Activated naive CD8-positive, alpha-beta T cell treated with anti-CD3 and anti-CD28 coated beads, Interleukin-2, amount 50 U/mL, for 16 hours (primary cell): Measurements from ENCODE around the gene FNTB.

Experiments
- DNase-seq: peaks from one replicate; pipeline ENCODE4 v3.0.0-alpha.2; 2020; ENCODE audit warnings: low read depth, low spot score

Gene FNTB

DNA sequence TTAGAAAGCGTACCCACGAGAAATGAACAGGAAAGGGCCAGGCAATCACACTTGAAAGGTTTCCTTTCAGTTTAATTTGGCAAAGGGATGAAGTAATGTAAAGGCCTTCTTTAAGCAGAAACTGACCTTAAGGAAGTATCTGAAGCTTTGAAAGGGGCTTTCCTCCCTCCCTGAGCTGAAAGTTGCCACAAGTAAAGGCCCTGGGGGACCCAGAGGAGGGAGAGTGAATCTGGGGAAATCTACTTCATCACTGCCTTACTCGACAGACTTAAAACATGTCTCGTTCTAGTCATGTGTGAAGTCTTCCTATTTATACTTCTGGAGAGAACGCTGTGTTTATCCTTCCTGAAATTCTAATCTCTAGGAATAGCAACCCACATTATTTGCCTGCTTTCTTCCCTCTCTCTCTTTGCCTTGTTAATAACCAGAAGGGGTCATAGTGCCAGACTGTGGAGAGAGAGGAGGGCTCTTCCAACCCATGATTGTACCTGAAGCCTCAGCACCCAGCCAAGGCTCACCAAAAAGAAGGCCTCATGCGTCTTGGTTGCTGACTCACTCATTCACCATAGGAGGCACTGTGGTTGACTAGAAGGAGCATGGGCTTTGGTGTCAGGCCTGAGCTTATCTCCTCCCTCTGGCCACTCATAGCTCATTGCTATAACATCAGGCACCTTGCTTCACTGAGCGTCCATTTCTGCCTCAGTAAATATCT lies 33.9 kb upstream of the FNTB start:
- DNase-seq = no peak

- DNase-seq = no peak
Measured at GRCh38 chr14:64953310-64953654, 33.4 kb upstream of the FNTB start.

GRCh38 chr14:64953661-64954060 lies 33.0 kb upstream of the FNTB start:
- DNase-seq = no peak

GRCh38 chr14:64954491-64955240 lies 32.0 kb upstream of the FNTB start:
- DNase-seq = no peak

DNA sequence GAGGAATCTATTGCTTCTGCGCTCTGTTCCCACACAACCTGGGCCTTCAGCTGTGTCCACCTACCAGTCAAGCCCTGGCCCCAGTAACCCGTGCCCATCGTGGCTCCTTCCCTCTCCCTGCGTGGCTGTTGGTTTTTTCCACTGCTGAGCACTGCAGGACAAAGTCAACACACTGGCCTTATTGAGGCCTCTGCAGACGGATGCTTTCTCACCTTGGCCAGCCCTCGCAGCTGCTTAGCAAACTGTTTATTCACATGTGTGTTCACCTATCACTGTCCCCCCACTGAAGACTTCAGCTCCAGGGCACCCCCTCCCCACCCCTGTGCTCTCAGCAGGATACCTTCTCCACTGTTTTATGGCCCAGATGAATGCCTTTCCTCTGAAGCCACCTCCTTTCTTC lies 31.4 kb upstream of the FNTB start:
- DNase-seq = no peak

DNA sequence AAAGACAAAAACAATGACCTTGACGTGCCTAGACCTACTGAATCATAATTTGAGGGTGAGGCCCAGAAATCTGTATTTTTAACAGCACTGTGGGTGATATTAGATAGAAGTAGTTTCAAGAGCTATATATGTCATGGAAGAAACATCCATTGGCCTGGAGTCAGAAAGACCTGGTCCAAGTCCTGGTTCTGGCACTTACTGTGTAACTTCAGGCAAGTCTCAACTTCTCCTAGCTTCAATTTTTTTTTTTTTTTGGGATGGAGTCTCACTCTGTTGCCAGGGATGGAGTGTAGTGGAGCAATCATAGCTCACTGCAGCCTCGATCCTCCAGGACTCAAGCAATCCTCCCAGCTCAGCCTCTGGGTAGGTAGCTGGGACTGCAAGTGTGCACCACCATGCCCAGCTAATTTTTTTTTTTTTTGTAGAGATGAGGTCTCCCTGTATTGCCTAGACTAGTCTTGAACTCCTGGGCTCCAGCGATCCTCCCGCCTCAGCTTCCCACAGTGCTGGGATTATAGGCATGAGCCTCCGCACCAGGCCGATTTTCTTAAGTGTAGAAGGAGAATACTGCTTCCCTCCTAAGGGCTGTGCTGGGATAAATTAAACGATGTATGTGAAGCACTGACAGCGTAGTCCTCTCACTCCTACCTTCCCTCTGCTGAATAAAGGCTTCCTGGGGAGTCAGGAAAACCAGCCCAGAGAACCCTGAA lies 29.8 kb upstream of the FNTB start:
- DNase-seq = no peak

GRCh38 chr14:64958201-64958600 lies 28.5 kb upstream of the FNTB start:
- no peak for DNase-seq

- DNase-seq = no peak
Measured at GRCh38 chr14:64958743-64959142, 28.0 kb upstream of the FNTB start.

DNA sequence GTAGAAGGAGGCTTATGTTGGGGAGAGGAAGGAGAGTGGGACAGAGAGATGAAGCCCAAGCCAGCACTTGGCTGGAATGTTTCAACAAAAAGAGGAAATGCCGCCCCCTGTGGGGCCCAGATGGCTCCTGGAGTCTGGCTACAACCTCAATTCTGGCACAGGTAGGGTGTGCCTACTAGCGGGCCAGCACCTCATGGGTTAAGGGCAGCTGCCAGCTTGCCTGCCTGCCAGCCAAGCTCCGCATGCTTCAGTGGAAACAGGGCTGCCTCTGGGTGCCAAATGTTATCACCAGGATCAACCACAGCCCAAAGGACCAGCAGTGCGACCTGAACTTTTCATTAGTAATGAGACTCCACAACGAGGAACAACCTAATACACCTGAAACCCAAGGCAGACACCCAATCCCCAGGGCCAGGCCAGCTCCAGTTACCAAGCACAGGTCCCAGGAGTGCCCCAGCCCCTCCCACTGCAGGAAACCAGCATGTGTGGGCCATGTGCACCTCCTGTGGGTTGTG lies 25.9 kb upstream of the FNTB start:
- no peak for DNase-seq

GRCh38 chr14:64963611-64964010 lies 23.1 kb upstream of the FNTB start:
- no peak for DNase-seq

DNA sequence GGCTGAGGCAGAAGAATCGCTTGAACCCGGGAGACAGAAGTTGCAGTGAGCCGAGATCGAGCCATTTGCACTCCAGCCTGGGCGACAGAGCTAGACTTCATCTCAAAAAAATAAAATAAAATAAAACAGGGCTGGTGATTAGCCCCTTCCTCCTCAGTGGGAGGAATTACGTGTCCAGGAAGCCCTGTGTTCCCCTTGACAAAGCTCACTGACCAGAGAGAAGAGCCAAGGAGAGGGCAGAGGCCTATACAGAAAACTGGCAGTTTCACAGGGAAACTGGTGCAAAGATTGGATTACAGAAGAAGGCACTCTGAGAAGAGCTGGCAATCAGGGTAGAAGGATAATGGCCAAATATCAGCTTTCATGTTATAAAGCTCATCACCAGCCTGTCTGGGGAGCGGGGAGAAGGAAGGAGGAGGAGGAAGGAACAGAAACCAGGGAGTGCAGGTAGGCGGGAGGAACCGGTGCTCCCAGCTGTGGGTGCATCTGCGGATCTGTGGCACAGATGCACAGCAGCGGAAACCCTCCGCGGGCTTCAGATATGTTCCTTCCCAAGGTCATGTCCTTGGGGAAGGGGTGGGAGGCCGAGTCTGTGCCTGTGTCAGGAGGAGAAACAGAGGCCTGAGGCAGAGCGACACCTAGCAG lies 21.2 kb upstream of the FNTB start:
- DNase-seq = no peak

GRCh38 chr14:64966976-64967375 lies 19.7 kb upstream of the FNTB start:
- no peak for DNase-seq

- DNase-seq = no peak
Measured at GRCh38 chr14:64968167-64968566, 18.5 kb upstream of the FNTB start.

DNA sequence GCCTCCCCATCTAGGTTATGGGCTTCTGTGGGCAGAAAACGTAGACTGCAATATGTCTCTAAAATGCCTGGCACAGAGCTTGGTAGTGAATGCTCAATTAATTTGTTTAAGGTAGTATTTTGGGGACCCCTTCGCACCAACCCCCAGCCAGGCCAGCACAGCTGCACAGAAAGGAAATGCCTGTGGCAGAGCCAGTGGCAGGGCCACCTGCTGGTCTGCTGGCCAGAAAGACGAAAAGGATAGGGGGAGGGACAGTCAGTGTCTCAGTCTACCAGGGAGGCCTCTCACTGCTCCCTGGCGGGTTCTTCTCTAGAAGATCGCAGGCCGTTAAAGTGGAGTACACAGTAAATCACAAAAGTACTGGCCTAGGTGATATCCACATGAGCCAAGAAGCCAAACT lies 18.0 kb upstream of the FNTB start:
- DNase-seq = no peak

- no peak for DNase-seq
Measured at GRCh38 chr14:64970041-64970440, 16.7 kb upstream of the FNTB start.

- DNase-seq = no peak
Measured at GRCh38 chr14:64970776-64971477, 15.8 kb upstream of the FNTB start.

- DNase-seq = no peak
Measured at GRCh38 chr14:64971491-64971942, 15.2 kb upstream of the FNTB start.

DNA sequence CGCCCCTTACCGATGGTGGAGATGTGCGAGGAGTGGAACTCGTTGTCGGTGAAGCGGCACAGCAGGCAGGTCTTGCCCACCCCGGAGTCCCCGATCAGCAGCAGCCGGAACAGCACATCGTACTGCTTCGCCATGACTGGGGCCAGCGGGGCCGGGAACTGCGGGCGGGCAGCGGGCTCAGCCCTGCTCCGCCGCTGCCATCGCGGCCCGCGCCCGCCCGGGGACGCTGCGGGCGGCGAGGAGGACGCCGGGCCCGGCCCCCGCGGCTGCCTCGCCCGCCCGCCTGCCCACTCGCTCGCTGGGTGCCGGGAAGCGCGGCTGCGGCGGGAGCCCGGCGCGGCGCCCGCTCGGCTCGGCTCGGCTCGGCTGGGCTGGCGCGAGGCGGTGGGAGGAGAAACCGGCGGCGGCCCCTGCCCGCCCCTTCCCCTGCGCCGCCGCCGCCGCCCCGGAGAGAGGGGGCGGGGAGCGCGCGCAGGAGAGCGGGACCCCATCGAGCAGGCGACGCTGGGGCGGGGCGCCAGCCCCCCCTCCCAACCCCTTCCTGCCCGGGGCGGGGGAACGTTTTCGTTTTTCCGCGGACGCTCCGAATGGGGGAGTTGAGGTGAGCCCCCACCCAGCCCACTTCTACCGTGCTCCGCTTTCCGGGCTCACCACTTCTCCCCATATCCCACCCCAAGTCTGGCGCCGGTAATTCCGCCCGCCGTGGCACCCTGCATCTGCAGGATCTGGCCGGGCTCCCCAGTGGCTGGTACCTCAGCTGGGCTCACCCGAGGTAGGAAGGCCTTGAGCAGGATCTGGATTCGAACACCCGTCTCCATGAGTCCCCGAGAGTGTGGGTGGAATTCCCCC lies 14.5 kb upstream of the FNTB start, which contains the start of gene RAB15:
Gene RAB15, minus strand, starts transcription at position 394 of the 849 bp plus-strand sequence. Its CDS starts 260 bp downstream, at position 134.
- DNase-seq = no peak

DNA sequence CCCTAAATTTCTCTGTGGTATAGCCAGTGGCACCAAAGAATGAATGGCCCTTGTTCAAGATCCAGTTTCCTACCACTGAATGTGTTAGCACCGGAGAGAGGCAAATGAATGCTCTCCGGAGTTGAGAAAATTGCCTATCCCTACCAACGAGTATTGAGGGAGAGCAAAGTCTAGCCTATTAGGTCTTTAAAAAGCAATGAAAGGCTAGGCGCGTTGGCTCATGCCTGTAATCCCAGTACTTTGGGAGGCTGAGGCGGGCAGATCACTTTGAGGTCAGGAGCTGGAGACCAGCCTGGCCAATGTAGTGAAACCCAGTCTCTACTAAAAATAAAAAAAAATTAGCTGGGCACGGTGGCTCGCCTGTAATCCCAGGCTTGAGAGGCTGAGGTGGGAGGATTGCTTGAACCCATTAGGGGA lies 13.7 kb upstream of the FNTB start:
- no peak for DNase-seq

DNA sequence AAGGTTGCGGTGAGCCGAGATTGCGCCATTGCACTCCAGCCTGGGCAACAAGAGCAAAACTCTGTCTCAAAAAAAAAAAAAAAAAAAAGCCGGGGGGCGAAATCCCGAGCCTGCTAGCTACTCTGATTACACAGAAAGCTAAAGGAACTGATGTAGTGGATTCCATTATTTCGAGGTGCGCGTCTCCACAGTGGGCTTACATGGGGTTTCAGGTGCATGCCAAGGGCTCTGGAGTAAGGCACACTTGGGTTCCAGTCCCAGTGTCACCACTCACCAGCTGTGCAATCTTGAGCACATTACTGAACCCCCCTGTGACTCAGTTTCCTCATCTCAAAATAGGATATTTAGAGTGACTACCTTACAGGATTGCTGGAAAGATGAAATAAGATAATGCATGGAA lies 12.9 kb upstream of the FNTB start:
- no peak for DNase-seq
